ENCODE results near the gene WDR27.

GRCh38 chr6:169573883-169574282, 127.9 kb downstream of the WDR27 start:
- TF ChIP-seq POLR2A (IDR thresholded peaks at IDR 0.05) (no peak), EP300 (IDR thresholded peaks at IDR 0.05) (no peak)
- TF ChIP-seq, protein P1, sequence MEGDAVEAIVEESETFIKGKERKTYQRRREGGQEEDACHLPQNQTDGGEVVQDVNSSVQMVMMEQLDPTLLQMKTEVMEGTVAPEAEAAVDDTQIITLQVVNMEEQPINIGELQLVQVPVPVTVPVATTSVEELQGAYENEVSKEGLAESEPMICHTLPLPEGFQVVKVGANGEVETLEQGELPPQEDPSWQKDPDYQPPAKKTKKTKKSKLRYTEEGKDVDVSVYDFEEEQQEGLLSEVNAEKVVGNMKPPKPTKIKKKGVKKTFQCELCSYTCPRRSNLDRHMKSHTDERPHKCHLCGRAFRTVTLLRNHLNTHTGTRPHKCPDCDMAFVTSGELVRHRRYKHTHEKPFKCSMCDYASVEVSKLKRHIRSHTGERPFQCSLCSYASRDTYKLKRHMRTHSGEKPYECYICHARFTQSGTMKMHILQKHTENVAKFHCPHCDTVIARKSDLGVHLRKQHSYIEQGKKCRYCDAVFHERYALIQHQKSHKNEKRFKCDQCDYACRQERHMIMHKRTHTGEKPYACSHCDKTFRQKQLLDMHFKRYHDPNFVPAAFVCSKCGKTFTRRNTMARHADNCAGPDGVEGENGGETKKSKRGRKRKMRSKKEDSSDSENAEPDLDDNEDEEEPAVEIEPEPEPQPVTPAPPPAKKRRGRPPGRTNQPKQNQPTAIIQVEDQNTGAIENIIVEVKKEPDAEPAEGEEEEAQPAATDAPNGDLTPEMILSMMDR (IDR thresholded peaks at IDR 0.05), result no peak
